Osteoblast (primary cell): Measurements from ENCODE around the gene KDM5D. TPM values are rescaled to one million over a fixed set of nuclear protein-coding genes. Genes with fewer than 3 reads are reported as not detected.

Experiments
- DNase-seq: peaks from one replicate; pipeline ENCODE4 v3.0.0; 2011; ENCODE audit warnings: low spot score, mixed read lengths; ENCODE audit not compliant: insufficient read length; ENCODE audit errors: missing footprints
- H2AFZ ChIP-seq: 2 replicates; pipeline ENCODE4 v1.6.0; 2011; ENCODE audit warnings: mild to moderate bottlenecking, low read length
- H3K27ac ChIP-seq: 2 replicates; pipeline ENCODE4 v1.5.1; 2011; ENCODE audit warnings: mild to moderate bottlenecking, low read depth, low read length, moderate library complexity
- H3K27me3 ChIP-seq: 2 replicates; pipeline ENCODE4 v1.6.0; 2012; ENCODE audit warnings: mild to moderate bottlenecking, control low read depth, inconsistent platforms, low read length, moderate library complexity; ENCODE audit not compliant: insufficient read depth
- H3K36me3 ChIP-seq: 2 replicates; pipeline ENCODE4 v1.5.1; 2011; ENCODE audit warnings: mild to moderate bottlenecking, low read length, control low read depth, moderate library complexity; ENCODE audit not compliant: insufficient read depth
- H3K4me1 ChIP-seq: 2 replicates; pipeline ENCODE4 v1.5.1; 2011; ENCODE audit warnings: mild to moderate bottlenecking, low read length, control low read depth, moderate library complexity; ENCODE audit not compliant: insufficient read depth
- H3K4me2 ChIP-seq: 2 replicates; pipeline ENCODE4 v1.6.0; 2011; ENCODE audit warnings: mild to moderate bottlenecking, low read length; ENCODE audit not compliant: insufficient read depth
- H3K4me3 ChIP-seq: fragments of 200-600 bp; sonication (generic); 3 replicates; pipeline ENCODE4 v1.5.1; 2012; ENCODE audit warnings: mild to moderate bottlenecking, low read length, inconsistent platforms; ENCODE audit not compliant: insufficient read depth
- H3K79me2 ChIP-seq: 2 replicates; pipeline ENCODE4 v1.6.0; 2012; ENCODE audit warnings: mild to moderate bottlenecking, low read length, control low read depth, inconsistent platforms; ENCODE audit not compliant: insufficient read depth
- H3K9me3 ChIP-seq: 2 replicates; pipeline ENCODE4 v1.5.1; 2011; ENCODE audit warnings: low read depth, low read length, control low read depth
- H4K20me1 ChIP-seq: 2 replicates; pipeline ENCODE4 v1.6.0; 2012; ENCODE audit warnings: mild to moderate bottlenecking, low read length, control low read depth; ENCODE audit not compliant: insufficient read depth
- total RNA-seq: library from RNA; depleted of rRNA; stranded (reverse); fragments of >200 nt; gene quantifications from 2 replicates; pipeline ENCODE4 v1.2.3, GENCODE V29; 2012
- TF ChIP-seq, protein P1 (sequence below): IDR thresholded peaks from 2 replicates; pipeline ENCODE4 v1.5.1; 2011; ENCODE audit warnings: mild to moderate bottlenecking, low read depth, low read length, moderate library complexity; ENCODE audit errors: extremely low read depth

KDM5D gene
- 35.8 TPM in 1 of 2 replicates, not detected in the other for total RNA-seq

DNA sequence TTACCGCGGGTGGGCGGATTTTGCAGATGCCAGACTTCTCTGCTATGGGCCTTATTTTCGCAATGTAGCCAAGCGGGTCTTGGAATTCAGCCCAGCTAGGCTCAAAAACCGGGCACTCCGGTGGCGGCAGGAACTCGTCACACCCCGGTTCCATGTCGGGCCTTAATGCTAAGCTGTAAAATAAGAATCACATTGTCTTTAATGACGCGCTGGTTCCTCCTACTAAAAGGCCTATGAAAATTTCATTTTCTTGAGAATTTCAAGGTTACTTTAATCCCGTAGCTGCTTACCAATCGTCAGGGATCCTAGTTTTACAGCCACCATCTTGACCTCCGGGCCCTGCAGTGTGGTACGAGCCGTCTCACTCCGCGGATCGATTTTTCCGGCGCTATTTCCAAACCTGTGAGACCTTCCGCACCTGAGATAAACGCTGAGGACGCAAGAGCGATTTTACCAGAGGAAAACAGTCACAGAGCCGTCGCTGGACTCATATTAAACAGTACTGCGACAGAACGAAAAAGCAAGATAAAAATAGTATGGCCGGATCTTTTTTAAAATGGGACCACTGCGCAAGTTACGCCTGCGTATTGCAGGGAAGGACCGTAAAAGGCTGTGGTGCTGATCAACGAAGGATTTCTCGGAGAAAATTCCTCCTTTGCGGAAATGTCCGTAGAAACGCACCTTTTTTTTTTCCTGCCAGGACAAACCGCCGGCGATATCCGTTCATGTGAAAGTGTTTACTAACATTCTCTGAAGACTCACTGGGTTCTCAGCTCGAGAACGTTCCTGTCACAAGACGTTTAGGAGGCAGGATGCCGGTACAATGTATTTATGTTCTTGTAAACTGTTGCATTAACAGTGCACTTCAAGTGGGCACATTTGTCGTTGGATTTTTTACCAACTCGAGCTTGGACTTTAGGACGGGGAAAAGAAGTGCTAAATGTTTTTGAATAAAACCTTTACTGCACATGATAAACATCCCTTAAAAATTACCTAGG lies at the start of gene KDM5D:
TSS of gene KDM5D (minus strand) at position 346 of the 998 bp plus-strand sequence. CDS start at position 154, 192 bp downstream.
- TF ChIP-seq, protein P1, sequence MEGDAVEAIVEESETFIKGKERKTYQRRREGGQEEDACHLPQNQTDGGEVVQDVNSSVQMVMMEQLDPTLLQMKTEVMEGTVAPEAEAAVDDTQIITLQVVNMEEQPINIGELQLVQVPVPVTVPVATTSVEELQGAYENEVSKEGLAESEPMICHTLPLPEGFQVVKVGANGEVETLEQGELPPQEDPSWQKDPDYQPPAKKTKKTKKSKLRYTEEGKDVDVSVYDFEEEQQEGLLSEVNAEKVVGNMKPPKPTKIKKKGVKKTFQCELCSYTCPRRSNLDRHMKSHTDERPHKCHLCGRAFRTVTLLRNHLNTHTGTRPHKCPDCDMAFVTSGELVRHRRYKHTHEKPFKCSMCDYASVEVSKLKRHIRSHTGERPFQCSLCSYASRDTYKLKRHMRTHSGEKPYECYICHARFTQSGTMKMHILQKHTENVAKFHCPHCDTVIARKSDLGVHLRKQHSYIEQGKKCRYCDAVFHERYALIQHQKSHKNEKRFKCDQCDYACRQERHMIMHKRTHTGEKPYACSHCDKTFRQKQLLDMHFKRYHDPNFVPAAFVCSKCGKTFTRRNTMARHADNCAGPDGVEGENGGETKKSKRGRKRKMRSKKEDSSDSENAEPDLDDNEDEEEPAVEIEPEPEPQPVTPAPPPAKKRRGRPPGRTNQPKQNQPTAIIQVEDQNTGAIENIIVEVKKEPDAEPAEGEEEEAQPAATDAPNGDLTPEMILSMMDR: no peak
- Histone ChIP-seq H3K4me1 (no peaks in the 10 kb centered on the region), H3K79me2 (no peaks in the 10 kb centered on the region), H4K20me1 (no peaks in the 10 kb centered on the region), H3K27me3 (no peaks in the 10 kb centered on the region), H3K27ac (no peak within 1 kb of the TSS), H3K4me3 (no peak within 1 kb of the TSS), H3K4me2 (no peak within 1 kb of the TSS), H2AFZ (no peak within 1 kb of the TSS), H3K36me3 (no peaks in the 10 kb centered on the region), H3K9me3 (no peaks in the 10 kb centered on the region)
- no peak for DNase-seq

DNA sequence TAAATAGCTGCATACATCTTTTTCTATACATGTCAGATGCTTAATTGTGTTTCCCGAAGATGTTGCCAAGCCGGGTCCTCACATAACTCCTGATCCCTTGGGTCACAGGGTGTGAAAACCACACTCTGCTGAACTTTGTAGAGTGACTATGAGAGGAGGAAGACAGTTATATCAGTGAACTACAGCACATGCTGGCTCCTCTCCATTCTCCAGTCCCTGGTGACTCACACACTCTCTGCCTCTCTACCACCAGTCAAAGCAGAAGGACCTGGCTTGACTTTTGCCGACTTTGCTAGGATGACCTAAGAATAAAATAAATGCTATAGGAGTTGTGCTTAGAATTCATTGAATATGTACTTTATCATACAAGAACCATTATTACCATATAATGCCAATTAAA lies 23.8 kb upstream of the KDM5D start:
- Histone ChIP-seq H3K27me3 (no peaks in the 10 kb centered on the region), H3K79me2 (no peaks in the 10 kb centered on the region), H3K4me1 (no peaks in the 10 kb centered on the region), H3K27ac (no peak overlapping the region), H2AFZ (no peak overlapping the region), H4K20me1 (no peaks in the 10 kb centered on the region), H3K4me3 (no peak overlapping the region), H3K36me3 (no peaks in the 10 kb centered on the region), H3K9me3 (no peaks in the 10 kb centered on the region), H3K4me2 (no peak overlapping the region)
- TF ChIP-seq, protein P1: no peak
- DNase-seq: no peak

DNA sequence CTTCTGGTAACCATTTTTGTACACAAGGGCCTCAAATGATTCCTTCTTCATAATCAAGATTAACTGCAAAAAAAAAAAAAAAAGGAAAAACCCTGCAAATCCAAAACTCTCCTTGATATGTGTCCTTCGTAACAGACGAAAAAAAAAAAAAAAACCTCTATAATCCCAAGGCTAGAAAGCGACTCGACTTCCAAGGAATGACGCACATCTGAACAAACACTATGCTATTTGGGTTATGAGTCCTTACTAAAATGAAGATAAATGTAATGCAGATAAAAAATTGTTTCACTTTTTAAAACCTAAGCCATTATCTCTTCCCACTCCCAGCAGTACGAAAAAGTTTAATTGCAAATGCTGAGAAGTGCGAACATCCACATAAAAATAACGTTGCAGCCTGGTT lies 1.2 kb downstream of the KDM5D start:
- no peak overlapping the region for H3K27ac ChIP-seq
- H3K4me2 ChIP-seq: no peak overlapping the region
- TF ChIP-seq, protein P1: no peak
- DNase-seq: no peak
- H3K36me3 ChIP-seq: no peaks in the 10 kb centered on the region
- no peaks in the 10 kb centered on the region for H3K79me2 ChIP-seq
- no peak overlapping the region for H3K4me3 ChIP-seq
- no peaks in the 10 kb centered on the region for H3K27me3 ChIP-seq
- no peaks in the 10 kb centered on the region for H3K9me3 ChIP-seq
- H4K20me1 ChIP-seq: no peaks in the 10 kb centered on the region
- H2AFZ ChIP-seq: no peak overlapping the region
- H3K4me1 ChIP-seq: no peaks in the 10 kb centered on the region

DNA sequence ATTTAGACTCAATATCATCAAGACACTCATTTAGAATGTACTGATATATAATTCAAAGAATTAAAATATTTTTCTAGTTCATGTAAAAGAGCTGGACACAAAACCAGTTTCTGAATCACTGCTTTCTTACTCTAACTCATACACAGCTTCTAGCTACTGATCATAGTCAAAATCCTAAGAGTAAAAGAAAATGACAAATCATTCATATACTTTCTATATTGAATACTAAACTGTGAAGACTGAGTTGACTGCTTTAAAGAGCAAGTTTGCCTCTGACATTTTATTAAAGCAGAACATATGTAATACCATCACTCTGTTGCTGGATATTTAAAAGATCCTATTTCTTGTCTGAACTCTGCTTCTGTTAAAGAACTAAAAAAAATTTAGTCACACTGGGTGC lies 2.4 kb downstream of the KDM5D start:
- H3K27me3 ChIP-seq: no peaks in the 10 kb centered on the region
- DNase-seq: no peak
- H3K27ac ChIP-seq: no peak overlapping the region
- no peaks in the 10 kb centered on the region for H3K79me2 ChIP-seq
- no peaks in the 10 kb centered on the region for H3K9me3 ChIP-seq
- H4K20me1 ChIP-seq: no peaks in the 10 kb centered on the region
- no peak overlapping the region for H3K4me3 ChIP-seq
- no peak overlapping the region for H2AFZ ChIP-seq
- no peak overlapping the region for H3K4me2 ChIP-seq
- no peaks in the 10 kb centered on the region for H3K4me1 ChIP-seq
- TF ChIP-seq, protein P1: no peak
- H3K36me3 ChIP-seq: no peaks in the 10 kb centered on the region
